ENCODE measurements around the gene SLC6A13.

The SLC6A13 gene

GRCh38 chr12:201361-201760, 61.3 kb downstream of the SLC6A13 start:
- no peak for FAIRE-seq
- TF ChIP-seq POLR2A (IDR thresholded peaks at IDR 0.05; ENCODE audit: low read depth, low read length) (no peak), TAF1 (IDR thresholded peaks at IDR 0.05; ENCODE audit: borderline replicate concordance, low read depth, low read length) (no peak), POLR2AphosphoS5 (IDR thresholded peaks at IDR 0.05; ENCODE audit: low read depth, low read length) (no peak)
- no peak for DNase-seq (ENCODE audit: insufficient read length)

GRCh38 chr12:198705-199104, 63.9 kb downstream of the SLC6A13 start:
- no peak for TF ChIP-seq POLR2A (IDR thresholded peaks at IDR 0.05; ENCODE audit: low read depth, low read length)
- no peak for DNase-seq (ENCODE audit: insufficient read length)
- no peak for FAIRE-seq

GRCh38 chr12:197911-198695, 64.5 kb downstream of the SLC6A13 start:
- FAIRE-seq (no peak), DNase-seq (ENCODE audit: insufficient read length) (no peak)
- no peak for TF ChIP-seq POLR2A (IDR thresholded peaks at IDR 0.05; ENCODE audit: low read depth, low read length)
- TF ChIP-seq TAF1 (IDR thresholded peaks at IDR 0.05; ENCODE audit: borderline replicate concordance, low read depth, low read length) = no peak
- TF ChIP-seq POLR2AphosphoS5 (IDR thresholded peaks at IDR 0.05; ENCODE audit: low read depth, low read length) = no peak

- FAIRE-seq = no peak
- DNase-seq (ENCODE audit: insufficient read length) = no peak
- TF ChIP-seq TAF1 (IDR thresholded peaks at IDR 0.05; ENCODE audit: borderline replicate concordance, low read depth, low read length) (no peak), POLR2A (IDR thresholded peaks at IDR 0.05; ENCODE audit: low read depth, low read length) (no peak), POLR2AphosphoS5 (IDR thresholded peaks at IDR 0.05; ENCODE audit: low read depth, low read length) (no peak)
Observed at GRCh38 chr12:197347-197746, 65.3 kb downstream of the SLC6A13 start.

GRCh38 chr12:196436-196835, 66.2 kb downstream of the SLC6A13 start:
- TF ChIP-seq POLR2AphosphoS5 (IDR thresholded peaks at IDR 0.05; ENCODE audit: low read depth, low read length) (no peak), TAF1 (IDR thresholded peaks at IDR 0.05; ENCODE audit: borderline replicate concordance, low read depth, low read length) (no peak), POLR2A (IDR thresholded peaks at IDR 0.05; ENCODE audit: low read depth, low read length) (no peak)
- DNase-seq (ENCODE audit: insufficient read length) (no peak), FAIRE-seq (no peak)

- DNase-seq (ENCODE audit: insufficient read length) (no peak), FAIRE-seq (no peak)
- TF ChIP-seq POLR2A (IDR thresholded peaks at IDR 0.05; ENCODE audit: low read depth, low read length) = no peak
- no peak for TF ChIP-seq POLR2AphosphoS5 (IDR thresholded peaks at IDR 0.05; ENCODE audit: low read depth, low read length)
- TF ChIP-seq TAF1 (IDR thresholded peaks at IDR 0.05; ENCODE audit: borderline replicate concordance, low read depth, low read length) = no peak
Observed at GRCh38 chr12:195951-196350, 66.7 kb downstream of the SLC6A13 start.

GRCh38 chr12:195156-195555, 67.5 kb downstream of the SLC6A13 start:
- FAIRE-seq (no peak), DNase-seq (ENCODE audit: insufficient read length) (no peak)
- TF ChIP-seq POLR2A (IDR thresholded peaks at IDR 0.05; ENCODE audit: low read depth, low read length) = no peak
- TF ChIP-seq TAF1 (IDR thresholded peaks at IDR 0.05; ENCODE audit: borderline replicate concordance, low read depth, low read length) = no peak
- TF ChIP-seq POLR2AphosphoS5 (IDR thresholded peaks at IDR 0.05; ENCODE audit: low read depth, low read length) = no peak

GRCh38 chr12:194276-194675, 68.4 kb downstream of the SLC6A13 start:
- no peak for FAIRE-seq
- no peak for TF ChIP-seq TAF1 (IDR thresholded peaks at IDR 0.05; ENCODE audit: borderline replicate concordance, low read depth, low read length)
- TF ChIP-seq POLR2A (IDR thresholded peaks at IDR 0.05; ENCODE audit: low read depth, low read length) = no peak
- no peak for TF ChIP-seq POLR2AphosphoS5 (IDR thresholded peaks at IDR 0.05; ENCODE audit: low read depth, low read length)

GRCh38 chr12:193261-193660, 69.4 kb downstream of the SLC6A13 start:
- no peak for FAIRE-seq
- TF ChIP-seq TAF1 (IDR thresholded peaks at IDR 0.05; ENCODE audit: borderline replicate concordance, low read depth, low read length) = no peak
- no peak for TF ChIP-seq POLR2A (IDR thresholded peaks at IDR 0.05; ENCODE audit: low read depth, low read length)
- TF ChIP-seq POLR2AphosphoS5 (IDR thresholded peaks at IDR 0.05; ENCODE audit: low read depth, low read length) = no peak
- DNase-seq (ENCODE audit: insufficient read length) = no peak

More at GRCh38 chr12:194276-194675, 68.4 kb downstream of the SLC6A13 start:
- no peak for DNase-seq (ENCODE audit: insufficient read length)

GRCh38 chr12:191541-191940, 71.1 kb downstream of the SLC6A13 start:
- no peak for TF ChIP-seq POLR2A (IDR thresholded peaks at IDR 0.05; ENCODE audit: low read depth, low read length)
- TF ChIP-seq TAF1 (IDR thresholded peaks at IDR 0.05; ENCODE audit: borderline replicate concordance, low read depth, low read length) = no peak
- no peak for TF ChIP-seq POLR2AphosphoS5 (IDR thresholded peaks at IDR 0.05; ENCODE audit: low read depth, low read length)
- DNase-seq (ENCODE audit: insufficient read length) (no peak), FAIRE-seq (no peak)

- FAIRE-seq = no peak
- no peak for TF ChIP-seq TAF1 (IDR thresholded peaks at IDR 0.05; ENCODE audit: borderline replicate concordance, low read depth, low read length)
- TF ChIP-seq POLR2A (IDR thresholded peaks at IDR 0.05; ENCODE audit: low read depth, low read length) = no peak
- TF ChIP-seq POLR2AphosphoS5 (IDR thresholded peaks at IDR 0.05; ENCODE audit: low read depth, low read length) = no peak
- no peak for DNase-seq (ENCODE audit: insufficient read length)
Observed at GRCh38 chr12:190881-191280, 71.8 kb downstream of the SLC6A13 start.

GRCh38 chr12:189622-189962, 73.0 kb downstream of the SLC6A13 start:
- FAIRE-seq (no peak), DNase-seq (ENCODE audit: insufficient read length) (no peak)
- TF ChIP-seq POLR2AphosphoS5 (IDR thresholded peaks at IDR 0.05; ENCODE audit: low read depth, low read length) (no peak), POLR2A (IDR thresholded peaks at IDR 0.05; ENCODE audit: low read depth, low read length) (no peak), TAF1 (IDR thresholded peaks at IDR 0.05; ENCODE audit: borderline replicate concordance, low read depth, low read length) (no peak)

Measured in GM12892 (cell line).